OCI-LY1 (cell line): Measurements from ENCODE around the gene CCDC83.
A peak's percentile ranks its signal among the peaks of the same experiment; 100 is the strongest.
"Not testable (repeated sequence)": the region's sequence is repeated elsewhere in the genome, so short reads cannot be mapped to it uniquely, and the experiment has no call there.

ENCODE experiments used
- H2AFZ ChIP-seq: fragments of 200-600 bp; sonication (generic), shearing (Covaris generic); 2 replicates; pipeline ENCODE4 v1.6.0; 2014; ENCODE audit warnings: antibody characterized with exemption, mild to moderate bottlenecking, low read length
- H3F3A ChIP-seq: fragments of 200-600 bp; sonication (generic), shearing (Covaris generic); 2 replicates; pipeline ENCODE4 v1.6.0; 2014; ENCODE audit warnings: mild to moderate bottlenecking, antibody characterized with exemption, low read length, moderate library complexity; ENCODE audit not compliant: insufficient read depth
- H3K27ac ChIP-seq: fragments of 200-600 bp; sonication (generic); 2 replicates; pipeline ENCODE4 v1.5.1; 2014; ENCODE audit warnings: low read length, mixed run types, mild to moderate bottlenecking, low read depth; ENCODE audit not compliant: poor library complexity, severe bottlenecking
- H3K27me3 ChIP-seq: fragments of 200-600 bp; sonication (generic); 2 replicates; pipeline ENCODE4 v1.6.0; 2014; ENCODE audit warnings: antibody characterized with exemption, mild to moderate bottlenecking, low read length, moderate library complexity; ENCODE audit not compliant: insufficient read depth
- H3K36me3 ChIP-seq: fragments of 200-600 bp; sonication (generic); 2 replicates; pipeline ENCODE4 v1.6.1; 2014; ENCODE audit warnings: mild to moderate bottlenecking, antibody characterized with exemption, low read length, moderate library complexity, mixed read lengths; ENCODE audit not compliant: insufficient read depth
- H3K4me1 ChIP-seq: fragments of 200-600 bp; sonication (generic); 2 replicates; pipeline ENCODE4 v1.5.1; 2014; ENCODE audit warnings: mild to moderate bottlenecking, low read length, moderate library complexity; ENCODE audit not compliant: insufficient read depth, severe bottlenecking
- H3K4me2 ChIP-seq: fragments of 200-600 bp; sonication (generic), shearing (Covaris generic); 2 replicates; pipeline ENCODE4 v1.6.1; 2014; ENCODE audit warnings: low read length
- H3K4me3 ChIP-seq: fragments of 200-600 bp; sonication (generic); 2 replicates; pipeline ENCODE4 v1.5.1; 2014; ENCODE audit warnings: low read length, low read depth, mild to moderate bottlenecking, mixed read lengths; ENCODE audit not compliant: poor library complexity, severe bottlenecking
- H3K79me2 ChIP-seq: fragments of 200-600 bp; shearing (Covaris generic); 2 replicates; pipeline ENCODE4 v1.6.1; 2016; ENCODE audit warnings: mixed run types, low read length, mixed read lengths; ENCODE audit not compliant: insufficient read depth
- H3K9ac ChIP-seq: fragments of 200-600 bp; sonication (generic), shearing (Covaris generic); 2 replicates; pipeline ENCODE4 v1.6.1; 2014; ENCODE audit warnings: mild to moderate bottlenecking, low read length, mixed read lengths
- H3K9me2 ChIP-seq: fragments of 200-600 bp; sonication (generic), shearing (Covaris generic); 2 replicates; pipeline ENCODE4 v1.6.1; 2014; ENCODE audit warnings: low read depth, mild to moderate bottlenecking, low read length, mixed read lengths
- H3K9me3 ChIP-seq: fragments of 200-600 bp; shearing (Covaris generic); 2 replicates; pipeline ENCODE4 v1.6.1; 2014; ENCODE audit warnings: low read length, mixed read lengths
- H4K20me1 ChIP-seq: fragments of 200-600 bp; sonication (generic), shearing (Covaris generic); 2 replicates; pipeline ENCODE4 v1.6.0; 2016; ENCODE audit warnings: mild to moderate bottlenecking, low read length; ENCODE audit not compliant: insufficient read depth
- CTCF ChIP-seq: fragments of 200-600 bp; sonication (generic), shearing (Covaris generic); IDR thresholded peaks from 2 replicates; pipeline ENCODE4 v1.5.1; 2017; ENCODE audit warnings: mild to moderate bottlenecking, antibody characterized with exemption, low read length, moderate library complexity, mixed read lengths
- EZH2 ChIP-seq: fragments of 200-600 bp; sonication (generic), shearing (Covaris generic); IDR thresholded peaks from 2 replicates; pipeline ENCODE4 v1.8.0; 2017; ENCODE audit warnings: borderline replicate concordance, mixed run types, mild to moderate bottlenecking, antibody characterized with exemption, low read length, moderate library complexity, mixed read lengths

CCDC83 gene

GRCh38 chr11:85854557-85855340, 434 bp upstream of the CCDC83 start:
- Histone ChIP-seq H3K9me3 (no peaks in the 10 kb centered on the region), H3F3A (no peaks in the 10 kb centered on the region), H2AFZ (peak overlapping the region; percentile 13; the same call in 1 of the 2 replicates), H3K4me1 (peaks cover 10% of the 10 kb centered on the region), H3K9ac (peak overlapping the region; percentile 67), H3K9me2 (no peaks in the 10 kb centered on the region), H3K27ac (no peak overlapping the region), H3K27me3 (no peaks in the 10 kb centered on the region), H3K79me2 (no peaks in the 10 kb centered on the region), H4K20me1 (no peaks in the 10 kb centered on the region), H3K4me2 (peak overlapping the region; percentile 83), H3K4me3 (peak overlapping the region; percentile 58), H3K36me3 (no peaks in the 10 kb centered on the region)
- no peak for TF ChIP-seq EZH2
- peak; percentile 61 for TF ChIP-seq CTCF

GRCh38 chr11:85857098-85857497, 1.9 kb downstream of the CCDC83 start:
- Histone ChIP-seq H3K9me2 (no peaks in the 10 kb centered on the region), H3K4me2 (no peak overlapping the region), H3K79me2 (no peaks in the 10 kb centered on the region), H3F3A (no peaks in the 10 kb centered on the region), H3K9ac (no peak overlapping the region), H3K27me3 (no peaks in the 10 kb centered on the region), H3K4me3 (no peak overlapping the region), H3K27ac (no peak overlapping the region), H4K20me1 (no peaks in the 10 kb centered on the region), H3K36me3 (no peaks in the 10 kb centered on the region), H3K9me3 (no peaks in the 10 kb centered on the region), H2AFZ (no peak overlapping the region), H3K4me1 (peaks cover 10% of the 10 kb centered on the region)
- TF ChIP-seq CTCF (no peak), EZH2 (no peak)

- H3K4me3 ChIP-seq, H2AFZ ChIP-seq, H3K4me2 ChIP-seq, H3K9me2 ChIP-seq, H3K27ac ChIP-seq, H3K9me3 ChIP-seq, H3K79me2 ChIP-seq, H3K9ac ChIP-seq, H3K27me3 ChIP-seq, H4K20me1 ChIP-seq, H3K4me1 ChIP-seq, H3K36me3 ChIP-seq, H3F3A ChIP-seq: not testable (repeated sequence)
Observed at GRCh38 chr11:85859541-85859940, 4.4 kb downstream of the CCDC83 start.

- Histone ChIP-seq H3K27me3 (no peaks in the 10 kb centered on the region), H3K9me2 (no peaks in the 10 kb centered on the region), H3K9ac (no peak overlapping the region), H3K36me3 (no peaks in the 10 kb centered on the region), H3K79me2 (no peaks in the 10 kb centered on the region), H2AFZ (no peak overlapping the region), H3F3A (no peaks in the 10 kb centered on the region), H3K4me1 (no peaks in the 10 kb centered on the region), H3K9me3 (no peaks in the 10 kb centered on the region), H3K4me2 (no peak overlapping the region), H4K20me1 (no peaks in the 10 kb centered on the region), H3K27ac (no peak overlapping the region), H3K4me3 (no peak overlapping the region)
- TF ChIP-seq EZH2 (no peak), CTCF (no peak)
Observed at GRCh38 chr11:85863855-85864254, 8.7 kb downstream of the CCDC83 start.
